ENCODE results near the gene ESYT1. TPM values are rescaled to one million over a fixed set of nuclear protein-coding genes. Genes with fewer than 3 reads are reported as not detected.
"Not testable (repeated sequence)": the region's sequence is repeated elsewhere in the genome, so short reads cannot be mapped to it uniquely, and the experiment has no call there.

ESYT1 gene
- total RNA-seq, 1 donor from 2014 or later: 356 TPM

- no peak for DNase-seq (ENCODE audit: low read depth in 2 of 2)
These were observed 24.9 kb upstream of the ESYT1 start for GRCh38 chr12:56103066-56103711.

DNA sequence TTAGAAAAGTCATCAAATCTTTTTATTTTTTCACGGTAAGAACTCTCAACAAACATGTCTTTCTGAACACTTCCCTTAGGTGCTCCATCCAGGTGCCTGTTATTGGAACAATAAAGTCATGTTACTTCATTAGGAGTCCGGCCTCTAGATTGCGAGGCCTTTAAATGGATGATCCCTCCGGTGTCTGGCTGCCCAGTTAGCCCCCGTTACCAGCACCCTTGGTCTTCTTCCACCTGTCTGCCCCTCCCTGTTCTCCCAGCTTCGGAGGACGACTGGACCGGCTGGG, 24.3 kb upstream of the ESYT1 start:
- no peak for DNase-seq (ENCODE audit: low read depth in 2 of 2)

- DNase-seq (ENCODE audit: low read depth in 2 of 2): peak; percentile 98 to 99
These were observed 23.8 kb upstream of the ESYT1 start, which contains the start of gene PA2G4 for GRCh38 chr12:56104109-56104814. Gene PA2G4, plus strand, starts transcription at chr12:56104559. Its CDS starts 179 bp downstream, at chr12:56104738.

DNA sequence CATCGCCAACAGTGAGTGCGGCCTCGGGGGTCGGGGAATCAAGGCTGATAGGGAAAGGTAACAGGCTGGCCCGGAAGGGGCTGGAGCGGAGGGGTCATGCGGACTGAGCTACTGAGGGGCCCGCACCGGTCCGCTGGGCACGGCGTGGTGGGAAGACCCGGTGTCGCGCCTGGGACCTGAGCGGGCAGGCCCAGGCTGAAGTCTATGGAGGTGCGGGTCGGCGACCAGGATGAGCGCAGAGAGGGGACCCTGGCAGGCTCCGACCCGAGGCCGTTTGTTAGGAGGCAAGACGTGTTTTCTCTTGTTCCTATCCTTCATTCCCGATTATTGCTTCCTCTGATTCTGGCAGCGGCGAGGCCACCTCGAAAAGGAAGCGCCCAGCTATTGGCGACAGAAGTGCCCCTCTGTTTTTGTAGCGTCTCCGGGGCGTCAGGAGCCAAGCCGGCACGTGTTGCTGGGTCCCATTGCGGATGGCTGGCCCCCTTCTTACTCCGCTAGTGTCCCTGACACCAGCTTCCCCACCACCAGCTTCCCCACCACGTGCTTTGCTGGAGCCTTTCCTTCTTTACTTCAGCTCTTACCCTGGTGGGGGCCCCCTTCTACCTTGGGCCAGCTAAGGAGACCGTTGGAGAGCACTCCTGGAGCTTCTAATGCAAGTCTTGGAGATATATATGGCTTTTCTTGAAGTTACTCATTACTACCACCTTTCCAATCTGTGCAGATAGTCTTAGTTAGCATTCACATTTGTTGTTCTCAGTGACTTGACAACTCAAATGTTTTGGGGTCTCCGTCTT, 23.1 kb upstream of the ESYT1 start:
- DNase-seq (ENCODE audit: low read depth in 2 of 2): peak in 1 of 2 donors; percentile 43

DNA sequence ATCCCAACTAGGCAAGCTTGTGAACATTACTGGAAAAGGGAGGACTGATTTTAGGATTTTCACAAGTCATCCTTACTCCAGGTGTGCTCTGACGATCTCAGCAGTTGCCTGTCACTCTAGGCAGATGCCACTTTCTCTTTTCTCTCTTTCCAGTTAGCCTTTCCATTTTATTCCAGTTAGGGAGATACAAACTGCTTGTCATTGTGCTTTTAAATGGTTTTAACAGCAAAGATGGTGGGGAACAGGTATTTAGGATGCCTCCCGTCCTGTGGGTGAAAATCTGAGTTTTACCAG, 22.5 kb upstream of the ESYT1 start:
- no peak for DNase-seq (ENCODE audit: low read depth in 2 of 2)

GRCh38 chr12:56107242-56107641, 20.8 kb upstream of the ESYT1 start:
- DNase-seq (ENCODE audit: low read depth in 2 of 2): no peak

GRCh38 chr12:56110571-56110970, 17.5 kb upstream of the ESYT1 start:
- DNase-seq (ENCODE audit: low read depth in 2 of 2): no peak

GRCh38 chr12:56114084-56114483, 14.0 kb upstream of the ESYT1 start:
- no peak for DNase-seq (ENCODE audit: low read depth in 2 of 2)

DNA sequence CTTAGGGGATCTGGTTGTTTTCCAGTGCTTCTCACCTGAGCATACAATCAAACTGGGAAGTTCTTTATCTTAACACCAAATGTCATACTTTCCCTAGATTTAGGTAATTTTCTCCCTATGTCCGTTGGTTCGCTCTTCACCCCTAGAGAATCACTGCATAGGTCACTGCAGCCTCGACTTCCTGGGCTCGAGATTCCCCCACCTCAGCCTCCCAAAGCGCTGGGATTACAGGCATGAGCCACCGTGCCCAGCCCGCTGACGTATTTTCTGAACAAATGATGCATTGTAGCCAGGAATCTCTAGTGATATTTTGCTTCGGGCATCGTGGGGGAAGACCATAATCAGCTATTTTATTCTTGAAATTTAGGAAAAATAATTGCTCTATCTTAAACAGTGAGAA, 12.7 kb upstream of the ESYT1 start:
- DNase-seq (ENCODE audit: low read depth in 2 of 2): no peak

GRCh38 chr12:56116267-56117081, 11.6 kb upstream of the ESYT1 start, which contains the start of gene RPL41:
Gene RPL41, plus strand, starts transcription at chr12:56116633.
- DNase-seq (ENCODE audit: low read depth in 2 of 2): peak; percentile 88 to 95

DNA sequence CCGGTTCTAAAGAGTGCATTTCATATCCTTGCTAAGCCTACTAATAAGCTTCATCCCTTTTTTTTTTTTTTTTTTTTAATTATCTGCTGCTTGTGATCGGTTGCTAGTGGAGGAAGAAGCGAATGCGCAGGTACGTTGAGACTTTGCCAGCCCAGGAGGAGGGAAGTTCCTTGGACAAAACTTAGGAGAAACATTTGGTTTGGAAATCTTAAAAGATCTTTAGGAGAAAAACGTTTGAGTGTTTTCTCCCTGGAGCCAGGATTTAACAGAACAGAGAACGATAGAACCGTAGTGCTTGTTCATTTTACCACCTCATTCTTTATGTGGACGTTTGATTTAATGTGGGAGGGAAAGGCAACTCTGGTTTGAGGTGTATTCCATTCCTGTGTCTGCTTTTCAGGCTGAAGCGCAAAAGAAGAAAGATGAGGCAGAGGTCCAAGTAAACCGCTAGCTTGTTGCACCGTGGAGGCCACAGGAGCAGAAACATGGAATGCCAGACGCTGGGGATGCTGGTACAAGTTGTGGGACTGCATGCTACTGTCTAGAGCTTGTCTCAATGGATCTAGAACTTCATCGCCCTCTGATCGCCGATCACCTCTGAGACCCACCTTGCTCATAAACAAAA, 10.9 kb upstream of the ESYT1 start:
- not testable (repeated sequence) for DNase-seq (ENCODE audit: low read depth in 2 of 2)

GRCh38 chr12:56117778-56118687, 10.0 kb upstream of the ESYT1 start, which contains the start of gene ZC3H10:
Gene ZC3H10, plus strand, starts transcription at chr12:56118266. Its CDS starts 2,297 bp downstream, at chr12:56120563.
- peak; percentile 99 for DNase-seq (ENCODE audit: low read depth in 2 of 2)

DNA sequence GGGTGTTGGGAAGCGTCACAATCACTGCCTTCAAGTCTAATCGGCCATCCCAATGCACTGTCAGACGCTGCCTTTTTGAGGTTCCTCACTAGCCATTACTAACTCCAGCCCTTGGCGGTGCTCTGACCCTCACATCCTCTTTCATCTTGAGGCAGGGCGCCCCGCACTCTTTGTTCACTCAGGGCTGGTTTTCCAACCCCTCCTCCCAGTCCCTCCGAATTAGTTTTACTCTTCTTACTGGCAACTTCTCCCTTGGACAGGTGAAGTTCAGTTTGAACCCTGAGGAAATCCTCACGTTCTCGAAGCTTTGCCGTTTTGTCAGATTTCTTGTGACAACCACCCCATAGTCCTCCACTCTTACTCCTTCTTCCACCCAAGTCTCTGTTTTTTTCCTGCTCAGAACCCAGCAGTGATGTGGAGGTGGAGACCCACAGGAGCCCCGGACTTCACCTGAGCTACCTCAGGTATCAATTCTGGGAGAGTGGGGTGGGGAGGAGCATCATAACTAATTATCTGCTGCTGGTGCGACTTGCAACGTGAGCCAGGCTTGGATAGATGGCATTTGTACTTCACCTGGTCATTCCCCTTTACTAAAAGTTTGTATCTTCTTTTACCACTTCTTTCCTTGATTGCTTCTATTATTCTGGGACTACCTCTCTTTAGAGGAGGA, 9.2 kb upstream of the ESYT1 start:
- no peak for DNase-seq (ENCODE audit: low read depth in 2 of 2)

- DNase-seq (ENCODE audit: low read depth in 2 of 2): peak; percentile 83 to 92
These were observed 8.7 kb upstream of the ESYT1 start for GRCh38 chr12:56119361-56119796.

- no peak for DNase-seq (ENCODE audit: low read depth in 2 of 2)
These were observed 7.8 kb upstream of the ESYT1 start for GRCh38 chr12:56120158-56120846.

DNA sequence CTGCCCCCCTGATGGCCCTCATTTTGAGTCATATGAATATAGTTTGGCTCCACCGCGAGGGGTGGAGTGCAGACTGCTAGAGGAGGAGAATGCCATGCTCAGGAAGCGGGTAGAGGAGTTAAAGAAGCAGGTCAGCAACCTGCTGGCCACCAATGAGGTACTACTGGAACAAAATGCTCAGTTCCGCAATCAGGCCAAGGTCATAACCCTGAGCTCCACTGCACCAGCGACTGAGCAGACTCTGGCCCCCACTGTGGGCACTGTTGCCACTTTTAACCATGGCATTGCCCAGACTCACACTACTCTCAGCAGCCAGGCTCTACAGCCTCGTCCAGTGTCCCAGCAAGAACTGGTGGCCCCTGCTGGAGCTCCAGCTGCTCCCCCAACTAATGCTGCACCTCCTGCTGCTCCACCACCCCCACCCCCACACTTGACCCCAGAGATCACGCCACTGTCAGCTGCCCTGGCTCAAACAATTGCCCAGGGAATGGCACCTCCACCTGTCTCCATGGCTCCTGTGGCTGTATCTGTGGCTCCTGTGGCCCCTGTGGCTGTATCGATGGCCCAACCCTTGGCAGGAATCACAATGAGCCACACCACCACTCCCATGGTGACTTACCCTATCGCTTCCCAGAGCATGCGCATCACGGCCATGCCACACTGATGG, 6.7 kb upstream of the ESYT1 start:
- DNase-seq (ENCODE audit: low read depth in 2 of 2): no peak

GRCh38 chr12:56122637-56123036, 5.4 kb upstream of the ESYT1 start:
- DNase-seq (ENCODE audit: low read depth in 2 of 2): no peak

GRCh38 chr12:56124133-56124532, 3.9 kb upstream of the ESYT1 start:
- no peak for DNase-seq (ENCODE audit: low read depth in 2 of 2)
